GM20000 (cell line): ENCODE measurements around the gene RPL13.

Experiments
- DNase-seq: peaks from one replicate; pipeline ENCODE4 v3.0.0; 2012; ENCODE audit warnings: low spot score
- CTCF ChIP-seq: IDR thresholded peaks from 2 replicates; pipeline ENCODE4 v1.5.1; 2012; ENCODE audit warnings: mild to moderate bottlenecking, control low read depth; ENCODE audit errors: extremely low read depth, missing control alignments

RPL13 gene

GRCh38 chr16:89575247-89576152 is 15.0 kb downstream of the RPL13 start, which contains the start of gene CPNE7:
Gene CPNE7 (plus strand): TSS chr16:89575758. CDS start chr16:89575898, 140 bp downstream.
- no peak for TF ChIP-seq CTCF
- peak; percentile 87 for DNase-seq

GRCh38 chr16:89576153-89577054 is 15.9 kb downstream of the RPL13 start:
- no peak for DNase-seq
- TF ChIP-seq CTCF, result no peak

GRCh38 chr16:89577055-89577759 is 16.7 kb downstream of the RPL13 start:
- no peak for TF ChIP-seq CTCF
- no peak for DNase-seq

- TF ChIP-seq CTCF, result no peak
- DNase-seq, result no peak
These were observed 18.9 kb downstream of the RPL13 start for GRCh38 chr16:89579351-89579750.

- DNase-seq, result no peak
- no peak for TF ChIP-seq CTCF
These were observed 20.7 kb downstream of the RPL13 start for GRCh38 chr16:89581045-89581695.

GRCh38 chr16:89581861-89582563 is 21.5 kb downstream of the RPL13 start:
- no peak for DNase-seq
- TF ChIP-seq CTCF, result no peak
